Colonic mucosa (tissue), 4 donors: ENCODE data around the gene PARP1. TPM values are rescaled to one million over a fixed set of nuclear protein-coding genes. Genes with fewer than 3 reads are reported as not detected.

Experiments used
- DNase-seq: peaks from one replicate; pipeline ENCODE4 v3.0.0-alpha.2; 2020
- H3K27ac ChIP-seq: fragments of 200-600 bp; one replicate; pipeline ENCODE4 v1.8.0; 2021
- H3K27me3 ChIP-seq: fragments of 200-600 bp; one replicate; pipeline ENCODE4 v1.8.0; 2021
- H3K36me3 ChIP-seq: fragments of 200-600 bp; one replicate; pipeline ENCODE4 v1.8.0; 2021
- H3K4me1 ChIP-seq: fragments of 200-600 bp; one replicate; pipeline ENCODE4 v1.8.0; 2021; ENCODE audit warnings: mild to moderate bottlenecking
- H3K4me3 ChIP-seq: fragments of 200-600 bp; one replicate; pipeline ENCODE4 v1.8.0; 2021
- H3K9ac ChIP-seq, 2 donors: one replicate each; pipeline ENCODE4 v1.7.0; 2013; ENCODE audit warnings: control low read depth in 2 of 2, low read depth in 2 of 2, low read length in 2 of 2
- H3K9me3 ChIP-seq: fragments of 200-600 bp; one replicate; pipeline ENCODE4 v1.8.0; 2021
- CTCF ChIP-seq: fragments of 200-600 bp; IDR thresholded peaks from one replicate; pipeline ENCODE4 v1.8.0; 2022; ENCODE audit warnings: antibody characterized with exemption, mild to moderate bottlenecking
- intact Hi-C: fragments of 100-400 bp; cut with DNase I; formaldehyde crosslinking; loops from one replicate; pipeline ENCODE4 v1.14.1; 2022
- total RNA-seq, 2 donors: library from RNA; stranded (reverse); fragmentation: NEBNext Ultra II Directional in 1 of 2; extraction: Animal tissue kit (Norgen Biotek cat#: 25700) in 1 of 2; gene quantifications; one replicate each; pipeline ENCODE4 v1.2.1, GENCODE V29; 2021
- donor health status: healthy.
- donor health status: DM: no; HTN: no; CAD: no.
- donor health status: DM: no; HTN: no; CAD: no.

The PARP1 gene
- total RNA-seq, 2 donors from 2014 or later: 56.7 to 96.3 TPM

- Histone ChIP-seq H3K4me3 (no peak overlapping the region), H3K4me1 (peaks cover 13% of the 10 kb centered on the region), H3K9ac (no peak overlapping the region), H3K36me3 (no peaks in the 10 kb centered on the region), H3K9me3 (no peaks in the 10 kb centered on the region), H3K27ac (no peak overlapping the region), H3K27me3 (no peaks in the 10 kb centered on the region)
- no peak for DNase-seq
- intact Hi-C loops: no loop called here
- no peak for TF ChIP-seq CTCF
Measured at GRCh38 chr1:226402739-226403165, 5.1 kb downstream of the PARP1 start.

- no peaks in the 10 kb centered on the region for H3K27me3 ChIP-seq
- H3K27ac ChIP-seq: no peak overlapping the region
- TF ChIP-seq CTCF: no peak
- DNase-seq: no peak
- intact Hi-C loops: no loop called here
- no peak overlapping the region for H3K4me3 ChIP-seq
- H3K9me3 ChIP-seq: no peaks in the 10 kb centered on the region
- peaks cover 10% of the 10 kb centered on the region for H3K4me1 ChIP-seq
- H3K9ac ChIP-seq: no peak overlapping the region
- H3K36me3 ChIP-seq: no peaks in the 10 kb centered on the region
Measured at GRCh38 chr1:226401355-226402303, 6.3 kb downstream of the PARP1 start.

- intact Hi-C loops: no loop called here
- Histone ChIP-seq H3K27ac (no peak overlapping the region), H3K36me3 (no peaks in the 10 kb centered on the region), H3K9me3 (no peaks in the 10 kb centered on the region), H3K9ac (no peak overlapping the region), H3K27me3 (no peaks in the 10 kb centered on the region), H3K4me1 (peaks cover 5% of the 10 kb centered on the region), H3K4me3 (no peak overlapping the region)
- TF ChIP-seq CTCF: no peak
- no peak for DNase-seq
Measured at GRCh38 chr1:226400519-226401354, 7.2 kb downstream of the PARP1 start.

GRCh38 chr1:226397955-226398636 is 9.8 kb downstream of the PARP1 start:
- no peaks in the 10 kb centered on the region for H3K27me3 ChIP-seq
- H3K27ac ChIP-seq: no peak overlapping the region
- H3K9me3 ChIP-seq: no peaks in the 10 kb centered on the region
- TF ChIP-seq CTCF: no peak
- no peak overlapping the region for H3K9ac ChIP-seq
- no peak for DNase-seq
- no peaks in the 10 kb centered on the region for H3K4me1 ChIP-seq
- no peaks in the 10 kb centered on the region for H3K36me3 ChIP-seq
- intact Hi-C loops: no loop called here
- no peak overlapping the region for H3K4me3 ChIP-seq
